SK-N-SH (cell line): ENCODE measurements around the gene ZSWIM3. TPM values are rescaled to one million over a fixed set of nuclear protein-coding genes. Genes with fewer than 3 reads are reported as not detected.

Experiments used
- CTCF ChIA-PET: fragments of 300-600, 350-600 bp; formaldehyde crosslinking; extraction: SDS; loops from one replicate; lab custom pipeline; 2021; lab: Yijun Ruan, JAX
- POLR2A ChIA-PET: fragments of 350-600 bp; sonication (Branson Sonifier 250); formaldehyde crosslinking; extraction: SDS; loops from one replicate; lab custom pipeline; 2020; ENCODE audit warnings: antibody characterized with exemption, inconsistent platforms; lab: Yijun Ruan, JAX
- DNase-seq: peaks from one replicate; pipeline ENCODE4 v3.0.0; 2012
- H2AFZ ChIP-seq: fragments of 200-600 bp; sonication (generic); 2 replicates; pipeline ENCODE4 v1.8.1; 2016; ENCODE audit warnings: antibody characterized with exemption, mild to moderate bottlenecking, low read depth
- H3F3A ChIP-seq: fragments of 200-600 bp; sonication (generic); replicated peaks from 2 replicates; pipeline ENCODE3; 2016; ENCODE audit warnings: antibody characterized with exemption, mild to moderate bottlenecking; ENCODE audit not compliant: insufficient read depth
- H3K27ac ChIP-seq, 2 experiments: fragments of 200-500 bp in 1 of 2; fragments of 200-600 bp in 1 of 2; sonication (Bioruptor generic) in 1 of 2; sonication (generic), shearing (Covaris generic) in 1 of 2; 2 replicates each; pipeline versions ENCODE4 v1.5.1 to v1.6.1; 2014 to 2016; ENCODE audit warnings: low read depth in 2 of 2, inconsistent platforms in 1 of 2, low read length in 1 of 2, mild to moderate bottlenecking in 1 of 2, mixed read lengths in 1 of 2
- H3K27me3 ChIP-seq: fragments of 200-600 bp; sonication (generic), shearing (Covaris generic); 2 replicates; pipeline ENCODE4 v1.6.1; 2016; ENCODE audit warnings: mixed run types; ENCODE audit not compliant: insufficient read depth
- H3K36me3 ChIP-seq, 2 experiments: fragments of 200-500 bp in 1 of 2; fragments of 200-600 bp in 1 of 2; sonication (Bioruptor generic) in 1 of 2; sonication (generic) in 1 of 2; replicated peaks in 1 of 2; 2 replicates each; pipeline versions ENCODE3 to v1.5.1; 2014 to 2016; ENCODE audit warnings: low read length in 1 of 2, mild to moderate bottlenecking in 1 of 2; ENCODE audit not compliant: insufficient read depth in 2 of 2, control insufficient read depth in 1 of 2
- H3K4me1 ChIP-seq, 2 experiments: fragments of 200-500 bp in 1 of 2; fragments of 200-600 bp in 1 of 2; sonication (Bioruptor generic) in 1 of 2; sonication (generic), shearing (Covaris generic) in 1 of 2; 2 replicates each; pipeline versions ENCODE4 v1.5.1 to v1.6.1; 2014 to 2016; ENCODE audit warnings: low read depth in 1 of 2, low read length in 1 of 2, mixed run types in 1 of 2; ENCODE audit not compliant: insufficient read depth in 2 of 2, control insufficient read depth in 1 of 2
- H3K4me2 ChIP-seq: fragments of 200-600 bp; sonication (generic), shearing (Covaris generic); 2 replicates; pipeline ENCODE4 v1.6.1; 2017; ENCODE audit warnings: mixed run types
- H3K4me3 ChIP-seq, 2 experiments: fragments of 200-500 bp in 1 of 2; fragments of 200-600 bp in 1 of 2; sonication (Bioruptor generic) in 1 of 2; sonication (generic), shearing (Covaris generic) in 1 of 2; 2 replicates each; pipeline versions ENCODE4 v1.5.1 to v1.8.1; 2014 to 2016; ENCODE audit warnings: low read depth in 2 of 2, inconsistent platforms in 1 of 2, low read length in 1 of 2, mild to moderate bottlenecking in 1 of 2, mixed read lengths in 1 of 2, moderate library complexity in 1 of 2
- H3K79me2 ChIP-seq: fragments of 200-600 bp; sonication (generic); 2 replicates; pipeline ENCODE4 v1.8.1; 2017; ENCODE audit warnings: mild to moderate bottlenecking; ENCODE audit not compliant: insufficient read depth
- H3K9ac ChIP-seq: fragments of 200-600 bp; sonication (generic); 2 replicates; pipeline ENCODE4 v1.6.1; 2017; ENCODE audit warnings: mixed run types
- H3K9me2 ChIP-seq: fragments of 200-600 bp; sonication (generic); 2 replicates; pipeline ENCODE4 v1.6.1; 2017; ENCODE audit warnings: mixed run types
- H3K9me3 ChIP-seq: fragments of 200-600 bp; sonication (generic); 2 replicates; pipeline ENCODE4 v1.6.1; 2017; ENCODE audit warnings: mixed run types, mild to moderate bottlenecking, moderate library complexity
- H4K20me1 ChIP-seq: fragments of 200-600 bp; sonication (generic); 2 replicates; pipeline ENCODE4 v1.6.1; 2017; ENCODE audit warnings: mild to moderate bottlenecking, mixed run types; ENCODE audit not compliant: insufficient read depth
- CHD2 ChIP-seq: fragments of 150-350 bp; IDR thresholded peaks from 2 replicates; pipeline ENCODE4 v1.6.1; 2018; ENCODE audit warnings: low read length; ENCODE audit not compliant: partially characterized antibody
- ELF1 ChIP-seq: IDR thresholded peaks from 2 replicates; pipeline ENCODE4 v1.4.0; 2012
- FOXM1 ChIP-seq: IDR thresholded peaks from 2 replicates; pipeline ENCODE4 v1.4.0; 2012; ENCODE audit warnings: low read depth, mild to moderate bottlenecking
- GABPA ChIP-seq: IDR thresholded peaks from 2 replicates; pipeline ENCODE4 v1.4.0; 2012; ENCODE audit warnings: low read depth, mild to moderate bottlenecking
- GATA2 ChIP-seq: sonication (generic); formaldehyde crosslinking; IDR thresholded peaks from 2 replicates; pipeline ENCODE4 v1.5.0; 2020; ENCODE audit warnings: mild to moderate bottlenecking, missing genetic modification reagents
- JUND ChIP-seq: IDR thresholded peaks from 2 replicates; pipeline ENCODE4 v1.4.0; 2012
- MEF2A ChIP-seq: IDR thresholded peaks from 2 replicates; pipeline ENCODE4 v1.4.0; 2012; ENCODE audit warnings: low read depth, borderline replicate concordance
- MXI1 ChIP-seq: IDR thresholded peaks from 2 replicates; pipeline ENCODE4 v1.6.1; 2012; ENCODE audit warnings: mild to moderate bottlenecking, low read depth, low read length, improper control_type of control experiment
- RFX5 ChIP-seq: IDR thresholded peaks from 2 replicates; pipeline ENCODE4 v1.6.1; 2012; ENCODE audit warnings: mild to moderate bottlenecking, improper control_type of control experiment, low read length
- SIN3A ChIP-seq: IDR thresholded peaks from 2 replicates; pipeline ENCODE4 v1.6.1; 2012; ENCODE audit warnings: low read depth, mild to moderate bottlenecking, low read length, moderate library complexity, borderline replicate concordance
- TCF12 ChIP-seq: IDR thresholded peaks from 2 replicates; pipeline ENCODE4 v1.4.0; 2012
- TEAD4 ChIP-seq: IDR thresholded peaks from 2 replicates; pipeline ENCODE4 v1.4.0; 2012; ENCODE audit warnings: mild to moderate bottlenecking, borderline replicate concordance; ENCODE audit not compliant: insufficient read depth
- YY1 ChIP-seq: IDR thresholded peaks from 2 replicates; pipeline ENCODE4 v1.4.0; 2012; ENCODE audit warnings: low read depth, mild to moderate bottlenecking
- WGBS: methylation state at CpG from one replicate; pipeline ENCODE4 v1.1.6; 2017; ENCODE audit warnings: low lambda C conversion rate; 5-methylcytosine and 5-hydroxymethylcytosine counted together
- polyA plus RNA-seq, 3 experiments: library from polyadenylated mRNA; depleted of rRNA; stranded (reverse); fragments of >200 nt; gene quantifications; 2 replicates each; pipeline ENCODE4 v1.2.3, GENCODE V29; 2012
- TF ChIP-seq, protein P1 (sequence below): fragments of 150-350 bp; IDR thresholded peaks from 2 replicates; pipeline ENCODE4 v1.6.1; 2016; ENCODE audit warnings: mild to moderate bottlenecking, low read depth, low read length
- TF ChIP-seq, protein P2 (sequence below): IDR thresholded peaks from 2 replicates; pipeline ENCODE4; 2012
- TF ChIP-seq, protein P3 (sequence below): IDR thresholded peaks from 2 replicates; pipeline ENCODE4 v1.6.1; 2012; ENCODE audit warnings: mild to moderate bottlenecking, low read depth, low read length, moderate library complexity
- TF ChIP-seq, protein P4 (sequence below): fragments of 200-600 bp; sonication (generic); IDR thresholded peaks from 2 replicates; pipeline ENCODE4 v1.6.1; 2017; ENCODE audit warnings: antibody characterized with exemption, mild to moderate bottlenecking, moderate library complexity
- TF ChIP-seq, protein P5 (sequence below): IDR thresholded peaks from 2 replicates; pipeline ENCODE4 v1.4.0; 2012; ENCODE audit warnings: low read depth, borderline replicate concordance
- TF ChIP-seq, protein P6 (sequence below): IDR thresholded peaks from 2 replicates; pipeline ENCODE4 v1.4.0; 2012; ENCODE audit warnings: low read depth

Gene ZSWIM3
- polyA plus RNA-seq, 1 of the 3 experiments (the other 2 are of a cell fraction) = 2.3 TPM

DNA sequence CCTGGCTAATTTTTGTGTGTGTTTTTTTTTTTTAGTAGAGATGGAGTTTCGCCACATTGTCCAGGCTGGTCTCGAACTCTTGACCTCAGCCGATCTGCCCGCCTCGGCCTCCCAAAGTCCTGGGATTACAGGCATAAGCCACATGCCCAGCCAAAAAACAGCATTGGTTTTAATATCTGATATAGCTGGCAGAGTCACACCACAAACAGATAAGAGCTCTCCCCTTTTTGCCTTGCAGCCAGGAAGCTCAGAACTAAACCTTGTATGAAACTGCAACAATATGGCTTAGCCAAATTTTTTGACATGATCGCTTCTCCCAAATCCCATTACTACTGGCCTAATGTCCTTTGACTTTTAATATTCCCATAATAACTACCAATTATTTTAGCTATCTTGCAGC, 5.1 kb upstream of the ZSWIM3 start:
- H3K79me2 ChIP-seq = peaks cover 29% of the 10 kb centered on the region
- 100% methylated on average over 6 of the region's 6 CpGs for WGBS

More for the DNA sequence above, 5.1 kb upstream of the ZSWIM3 start:
- Histone ChIP-seq H2AFZ (no peak overlapping the region), H3K27ac (no peak overlapping the region), H3K4me1 (peaks cover 8% of the 10 kb centered on the region in 2 experiments; a peak in 2 of 4 replicates), H3K36me3 (peaks cover 12 to 20% of the 10 kb centered on the region in 2 experiments)
- DNase-seq = no peak
- TF ChIP-seq RFX5 (no peak), MEF2A (no peak), GATA2 (CRISPR knock-in tag) (no peak), FOXM1 (no peak), MXI1 (no peak), YY1 (no peak), TEAD4 (no peak), CHD2 (no peak), ELF1 (no peak), TCF12 (no peak), SIN3A (no peak), JUND (no peak), GABPA (no peak)
- TF ChIP-seq, protein P1, sequence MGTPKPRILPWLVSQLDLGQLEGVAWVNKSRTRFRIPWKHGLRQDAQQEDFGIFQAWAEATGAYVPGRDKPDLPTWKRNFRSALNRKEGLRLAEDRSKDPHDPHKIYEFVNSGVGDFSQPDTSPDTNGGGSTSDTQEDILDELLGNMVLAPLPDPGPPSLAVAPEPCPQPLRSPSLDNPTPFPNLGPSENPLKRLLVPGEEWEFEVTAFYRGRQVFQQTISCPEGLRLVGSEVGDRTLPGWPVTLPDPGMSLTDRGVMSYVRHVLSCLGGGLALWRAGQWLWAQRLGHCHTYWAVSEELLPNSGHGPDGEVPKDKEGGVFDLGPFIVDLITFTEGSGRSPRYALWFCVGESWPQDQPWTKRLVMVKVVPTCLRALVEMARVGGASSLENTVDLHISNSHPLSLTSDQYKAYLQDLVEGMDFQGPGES = no peak
- TF ChIP-seq, protein P2, sequence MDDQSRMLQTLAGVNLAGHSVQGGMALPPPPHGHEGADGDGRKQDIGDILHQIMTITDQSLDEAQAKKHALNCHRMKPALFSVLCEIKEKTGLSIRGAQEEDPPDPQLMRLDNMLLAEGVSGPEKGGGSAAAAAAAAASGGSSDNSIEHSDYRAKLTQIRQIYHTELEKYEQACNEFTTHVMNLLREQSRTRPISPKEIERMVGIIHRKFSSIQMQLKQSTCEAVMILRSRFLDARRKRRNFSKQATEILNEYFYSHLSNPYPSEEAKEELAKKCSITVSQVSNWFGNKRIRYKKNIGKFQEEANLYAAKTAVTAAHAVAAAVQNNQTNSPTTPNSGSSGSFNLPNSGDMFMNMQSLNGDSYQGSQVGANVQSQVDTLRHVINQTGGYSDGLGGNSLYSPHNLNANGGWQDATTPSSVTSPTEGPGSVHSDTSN = no peak
- TF ChIP-seq, protein P3, sequence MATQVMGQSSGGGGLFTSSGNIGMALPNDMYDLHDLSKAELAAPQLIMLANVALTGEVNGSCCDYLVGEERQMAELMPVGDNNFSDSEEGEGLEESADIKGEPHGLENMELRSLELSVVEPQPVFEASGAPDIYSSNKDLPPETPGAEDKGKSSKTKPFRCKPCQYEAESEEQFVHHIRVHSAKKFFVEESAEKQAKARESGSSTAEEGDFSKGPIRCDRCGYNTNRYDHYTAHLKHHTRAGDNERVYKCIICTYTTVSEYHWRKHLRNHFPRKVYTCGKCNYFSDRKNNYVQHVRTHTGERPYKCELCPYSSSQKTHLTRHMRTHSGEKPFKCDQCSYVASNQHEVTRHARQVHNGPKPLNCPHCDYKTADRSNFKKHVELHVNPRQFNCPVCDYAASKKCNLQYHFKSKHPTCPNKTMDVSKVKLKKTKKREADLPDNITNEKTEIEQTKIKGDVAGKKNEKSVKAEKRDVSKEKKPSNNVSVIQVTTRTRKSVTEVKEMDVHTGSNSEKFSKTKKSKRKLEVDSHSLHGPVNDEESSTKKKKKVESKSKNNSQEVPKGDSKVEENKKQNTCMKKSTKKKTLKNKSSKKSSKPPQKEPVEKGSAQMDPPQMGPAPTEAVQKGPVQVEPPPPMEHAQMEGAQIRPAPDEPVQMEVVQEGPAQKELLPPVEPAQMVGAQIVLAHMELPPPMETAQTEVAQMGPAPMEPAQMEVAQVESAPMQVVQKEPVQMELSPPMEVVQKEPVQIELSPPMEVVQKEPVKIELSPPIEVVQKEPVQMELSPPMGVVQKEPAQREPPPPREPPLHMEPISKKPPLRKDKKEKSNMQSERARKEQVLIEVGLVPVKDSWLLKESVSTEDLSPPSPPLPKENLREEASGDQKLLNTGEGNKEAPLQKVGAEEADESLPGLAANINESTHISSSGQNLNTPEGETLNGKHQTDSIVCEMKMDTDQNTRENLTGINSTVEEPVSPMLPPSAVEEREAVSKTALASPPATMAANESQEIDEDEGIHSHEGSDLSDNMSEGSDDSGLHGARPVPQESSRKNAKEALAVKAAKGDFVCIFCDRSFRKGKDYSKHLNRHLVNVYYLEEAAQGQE = no peak
- TF ChIP-seq, protein P4, sequence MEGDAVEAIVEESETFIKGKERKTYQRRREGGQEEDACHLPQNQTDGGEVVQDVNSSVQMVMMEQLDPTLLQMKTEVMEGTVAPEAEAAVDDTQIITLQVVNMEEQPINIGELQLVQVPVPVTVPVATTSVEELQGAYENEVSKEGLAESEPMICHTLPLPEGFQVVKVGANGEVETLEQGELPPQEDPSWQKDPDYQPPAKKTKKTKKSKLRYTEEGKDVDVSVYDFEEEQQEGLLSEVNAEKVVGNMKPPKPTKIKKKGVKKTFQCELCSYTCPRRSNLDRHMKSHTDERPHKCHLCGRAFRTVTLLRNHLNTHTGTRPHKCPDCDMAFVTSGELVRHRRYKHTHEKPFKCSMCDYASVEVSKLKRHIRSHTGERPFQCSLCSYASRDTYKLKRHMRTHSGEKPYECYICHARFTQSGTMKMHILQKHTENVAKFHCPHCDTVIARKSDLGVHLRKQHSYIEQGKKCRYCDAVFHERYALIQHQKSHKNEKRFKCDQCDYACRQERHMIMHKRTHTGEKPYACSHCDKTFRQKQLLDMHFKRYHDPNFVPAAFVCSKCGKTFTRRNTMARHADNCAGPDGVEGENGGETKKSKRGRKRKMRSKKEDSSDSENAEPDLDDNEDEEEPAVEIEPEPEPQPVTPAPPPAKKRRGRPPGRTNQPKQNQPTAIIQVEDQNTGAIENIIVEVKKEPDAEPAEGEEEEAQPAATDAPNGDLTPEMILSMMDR = no peak
- TF ChIP-seq, protein P5, sequence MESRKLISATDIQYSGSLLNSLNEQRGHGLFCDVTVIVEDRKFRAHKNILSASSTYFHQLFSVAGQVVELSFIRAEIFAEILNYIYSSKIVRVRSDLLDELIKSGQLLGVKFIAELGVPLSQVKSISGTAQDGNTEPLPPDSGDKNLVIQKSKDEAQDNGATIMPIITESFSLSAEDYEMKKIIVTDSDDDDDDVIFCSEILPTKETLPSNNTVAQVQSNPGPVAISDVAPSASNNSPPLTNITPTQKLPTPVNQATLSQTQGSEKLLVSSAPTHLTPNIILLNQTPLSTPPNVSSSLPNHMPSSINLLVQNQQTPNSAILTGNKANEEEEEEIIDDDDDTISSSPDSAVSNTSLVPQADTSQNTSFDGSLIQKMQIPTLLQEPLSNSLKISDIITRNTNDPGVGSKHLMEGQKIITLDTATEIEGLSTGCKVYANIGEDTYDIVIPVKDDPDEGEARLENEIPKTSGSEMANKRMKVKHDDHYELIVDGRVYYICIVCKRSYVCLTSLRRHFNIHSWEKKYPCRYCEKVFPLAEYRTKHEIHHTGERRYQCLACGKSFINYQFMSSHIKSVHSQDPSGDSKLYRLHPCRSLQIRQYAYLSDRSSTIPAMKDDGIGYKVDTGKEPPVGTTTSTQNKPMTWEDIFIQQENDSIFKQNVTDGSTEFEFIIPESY = no peak
- TF ChIP-seq, protein P6, sequence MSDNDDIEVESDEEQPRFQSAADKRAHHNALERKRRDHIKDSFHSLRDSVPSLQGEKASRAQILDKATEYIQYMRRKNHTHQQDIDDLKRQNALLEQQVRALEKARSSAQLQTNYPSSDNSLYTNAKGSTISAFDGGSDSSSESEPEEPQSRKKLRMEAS = no peak
- TF ChIP-seq, all 33 proteins: peak for 0
- Histone ChIP-seq H3F3A (peaks cover 3% of the 10 kb centered on the region), H3K9me2 (no peaks in the 10 kb centered on the region), H3K9ac (no peak overlapping the region), H4K20me1 (no peaks in the 10 kb centered on the region), H3K27me3 (no peaks in the 10 kb centered on the region), H3K4me3 (no peak overlapping the region), H3K9me3 (no peaks in the 10 kb centered on the region), H3K4me2 (no peak overlapping the region)
- ChIA-PET CTCF (interaction anchor here (1.0 to 1.6 kb wide), 3 partner anchors 10 to 18 kb away, joined by 3 to 6 read pairs (median 4); no protein-coding TSS in a partner anchor), POLR2A (interaction anchor here (0.7 kb wide), 1 partner anchor 117 kb away, joined by 3 read pairs; no protein-coding TSS in a partner anchor)
